ENCODE data around the gene BTBD19.
"Not testable (repeated sequence)": the region's sequence is repeated elsewhere in the genome, so short reads cannot be mapped to it uniquely, and the experiment has no call there.

BTBD19 gene

GRCh38 chr1:44787506-44787905 is 20.8 kb upstream of the BTBD19 start:
- DNase-seq (ENCODE audit: low spot score): no peak

GRCh38 chr1:44788120-44788860 is 20.0 kb upstream of the BTBD19 start, which contains the start of gene BEST4:
Gene BEST4, minus strand, starts transcription at chr1:44788170. Its CDS starts 465 bp downstream, at chr1:44787705.
- DNase-seq (ENCODE audit: low spot score): no peak

GRCh38 chr1:44790968-44791801 is 17.1 kb upstream of the BTBD19 start:
- DNase-seq (ENCODE audit: low spot score): no peak

GRCh38 chr1:44792736-44793502 is 15.4 kb upstream of the BTBD19 start:
- DNase-seq (ENCODE audit: low spot score): no peak

GRCh38 chr1:44797886-44798285 is 10.4 kb upstream of the BTBD19 start:
- not testable (repeated sequence) for DNase-seq (ENCODE audit: low spot score)

GRCh38 chr1:44798481-44799365 is 9.6 kb upstream of the BTBD19 start:
- no peak for DNase-seq (ENCODE audit: low spot score)

- DNase-seq (ENCODE audit: low spot score): peak; percentile 99
Measured at GRCh38 chr1:44799770-44800584, 8.3 kb upstream of the BTBD19 start, which contains the start of gene PLK3. Gene PLK3, plus strand, starts transcription at chr1:44800377. Its CDS starts 87 bp downstream, at chr1:44800464.

GRCh38 chr1:44801491-44802305 is 6.6 kb upstream of the BTBD19 start:
- peak; percentile 67 for DNase-seq (ENCODE audit: low spot score)

- DNase-seq (ENCODE audit: low spot score): no peak
Measured at GRCh38 chr1:44802306-44803061, 5.8 kb upstream of the BTBD19 start.

- no peak for DNase-seq (ENCODE audit: low spot score)
Measured at GRCh38 chr1:44803062-44803311, 5.3 kb upstream of the BTBD19 start.

- no peak for DNase-seq (ENCODE audit: low spot score)
Measured at GRCh38 chr1:44803312-44804095, 4.8 kb upstream of the BTBD19 start.

GRCh38 chr1:44805311-44806024 is 2.9 kb upstream of the BTBD19 start:
- no peak for DNase-seq (ENCODE audit: low spot score)

- no peak for DNase-seq (ENCODE audit: low spot score)
Measured at GRCh38 chr1:44806025-44806703, 2.2 kb upstream of the BTBD19 start.

- DNase-seq (ENCODE audit: low spot score): no peak
Measured at GRCh38 chr1:44806704-44807363, 1.5 kb upstream of the BTBD19 start, which contains the start of gene DYNLT4. Gene DYNLT4, minus strand, starts transcription at chr1:44807351. Its CDS starts 683 bp downstream, at chr1:44806668.

- DNase-seq (ENCODE audit: low spot score): peak; percentile 97
Measured at GRCh38 chr1:44807364-44808062, 810 bp upstream of the BTBD19 start.

Data from CD4-positive, alpha-beta T cell treated with Interleukin-2 at 100 ng/mL for 4 hours (primary cell).